COLO668 (cell line): Measurements from ENCODE around the gene CCNI2.

ENCODE experiments used
- DNase-seq: peaks from one replicate; lab custom pipeline; 2025; ENCODE audit not compliant: unreplicated experiment; lab: John Stamatoyannopoulos, UW

CCNI2 gene

DNA sequence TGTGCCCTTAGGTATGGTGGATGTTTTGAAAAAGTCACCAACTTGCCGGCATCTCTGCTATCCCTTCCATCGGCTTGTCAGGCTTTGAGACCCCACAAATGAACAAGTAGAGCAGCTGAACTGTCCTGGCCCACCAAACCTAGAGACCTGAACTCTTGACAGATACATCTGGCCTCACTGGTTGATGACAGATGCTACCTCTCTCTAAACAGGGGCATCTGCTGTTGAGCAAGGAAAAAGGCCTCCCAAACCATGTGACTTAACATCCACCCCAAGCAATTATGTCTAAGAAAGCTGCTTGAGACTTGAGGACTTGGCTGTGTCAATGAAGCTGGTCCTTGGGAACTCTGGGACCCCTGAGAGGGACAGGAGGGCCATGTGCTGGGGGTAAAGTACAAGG lies 2.3 kb downstream of the CCNI2 start:
- no peak for DNase-seq

DNA sequence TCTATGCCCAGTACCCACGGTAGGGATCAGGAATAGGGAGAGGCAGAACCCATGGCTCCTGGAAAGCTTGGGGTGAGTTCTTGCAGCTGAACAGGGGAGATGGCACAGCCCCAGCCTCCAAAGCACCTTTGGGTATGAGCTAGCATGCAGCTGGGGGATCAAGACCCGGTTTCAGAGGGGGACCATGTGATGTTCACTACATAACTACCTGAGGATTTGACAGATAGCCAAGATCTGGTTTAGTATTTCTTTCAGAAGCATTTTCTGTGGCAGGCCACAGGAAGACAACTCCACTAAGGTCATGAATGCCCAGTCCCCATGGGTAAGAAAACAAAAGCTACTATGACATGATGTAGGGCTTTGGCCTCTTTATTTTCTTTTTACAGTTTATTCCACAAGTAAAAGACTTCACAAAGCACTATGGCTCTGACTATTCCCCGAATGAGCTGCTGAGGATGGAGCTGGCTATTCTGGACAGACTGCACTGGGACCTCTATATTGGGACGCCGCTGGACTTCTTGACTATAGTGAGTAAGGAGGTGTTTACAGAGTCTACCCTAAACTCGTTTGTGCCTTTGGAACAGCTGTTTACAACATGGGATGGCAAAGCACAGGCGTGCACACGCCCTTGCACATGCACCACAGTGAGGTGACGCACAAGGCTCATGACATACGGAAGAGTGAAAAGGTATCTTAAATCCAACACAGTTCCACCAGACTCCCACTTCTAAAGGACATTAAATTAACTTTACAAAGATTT lies 3.4 kb downstream of the CCNI2 start:
- no peak for DNase-seq

DNA sequence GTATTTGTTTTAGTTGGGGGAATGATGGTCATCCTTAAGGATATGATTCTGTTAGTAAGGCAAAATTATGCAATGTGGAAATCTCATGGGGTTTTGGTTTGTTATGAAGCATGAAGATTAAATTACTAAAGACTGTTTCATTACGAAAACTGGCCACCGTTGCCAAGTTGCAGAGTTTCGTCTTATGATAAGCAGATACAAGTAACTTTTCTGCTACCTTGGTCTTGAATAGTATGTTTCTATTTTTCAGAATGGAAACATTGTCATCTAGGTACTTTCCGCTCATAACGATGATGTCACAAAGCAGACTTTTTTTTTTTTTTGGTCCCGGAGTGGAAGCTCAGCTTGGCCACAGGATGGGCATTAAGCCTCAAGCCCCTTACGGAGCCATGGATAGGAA lies 4.2 kb downstream of the CCNI2 start:
- no peak for DNase-seq

DNA sequence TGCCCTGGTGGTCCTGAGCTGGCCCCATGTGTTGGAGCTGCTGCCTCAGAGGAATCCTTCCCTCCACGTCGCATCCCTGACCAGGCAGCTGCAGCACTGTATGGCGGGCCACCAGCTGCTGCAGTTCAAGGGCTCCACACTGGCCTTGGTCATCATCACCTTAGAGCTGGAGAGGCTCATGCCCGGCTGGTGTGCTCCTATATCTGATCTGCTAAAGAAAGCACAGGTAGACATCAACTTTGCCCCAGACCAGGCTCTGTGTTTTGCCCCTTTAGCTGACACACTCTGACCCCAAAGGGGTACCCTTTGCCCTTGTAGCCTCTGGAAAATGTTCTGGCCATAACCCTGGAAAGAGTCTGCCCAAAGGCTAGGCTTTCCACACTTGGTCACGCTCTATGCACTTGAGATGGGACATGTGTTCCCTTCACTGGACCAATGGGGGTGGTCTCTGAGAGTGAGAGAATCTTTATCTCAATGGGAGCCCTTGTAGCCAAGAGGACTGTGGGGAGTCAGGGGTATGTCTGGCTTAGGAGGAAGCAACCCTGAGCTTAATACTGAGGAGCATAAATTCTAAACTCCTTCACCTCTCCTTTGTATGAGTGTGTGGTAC lies 4.8 kb downstream of the CCNI2 start:
- no peak for DNase-seq

DNA sequence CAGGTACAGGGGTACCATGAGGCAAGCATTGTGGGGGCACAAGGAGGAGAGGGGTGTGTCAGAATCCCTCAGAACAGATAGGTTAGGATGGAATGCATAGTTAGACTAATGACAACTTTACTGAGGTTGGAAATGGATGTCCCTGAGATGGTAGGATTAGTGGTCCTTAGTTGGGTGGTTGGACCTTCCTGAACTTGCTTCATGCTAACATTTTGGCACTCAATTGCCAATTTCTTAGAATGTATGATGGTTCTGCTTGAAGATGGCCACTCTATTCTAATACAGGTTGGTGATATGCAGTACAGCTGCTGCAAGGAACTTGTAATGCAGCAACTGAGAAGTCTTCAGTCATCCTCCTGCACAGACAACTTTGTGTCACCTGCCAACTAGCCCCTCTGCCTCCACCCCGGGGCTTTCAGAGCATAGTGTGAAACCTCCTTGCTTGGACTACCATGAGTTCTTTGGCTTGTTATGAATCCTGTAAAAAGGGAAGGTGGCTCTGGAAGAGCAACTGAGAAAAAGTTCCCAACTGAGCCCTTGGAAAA lies 5.4 kb downstream of the CCNI2 start:
- no peak for DNase-seq

DNA sequence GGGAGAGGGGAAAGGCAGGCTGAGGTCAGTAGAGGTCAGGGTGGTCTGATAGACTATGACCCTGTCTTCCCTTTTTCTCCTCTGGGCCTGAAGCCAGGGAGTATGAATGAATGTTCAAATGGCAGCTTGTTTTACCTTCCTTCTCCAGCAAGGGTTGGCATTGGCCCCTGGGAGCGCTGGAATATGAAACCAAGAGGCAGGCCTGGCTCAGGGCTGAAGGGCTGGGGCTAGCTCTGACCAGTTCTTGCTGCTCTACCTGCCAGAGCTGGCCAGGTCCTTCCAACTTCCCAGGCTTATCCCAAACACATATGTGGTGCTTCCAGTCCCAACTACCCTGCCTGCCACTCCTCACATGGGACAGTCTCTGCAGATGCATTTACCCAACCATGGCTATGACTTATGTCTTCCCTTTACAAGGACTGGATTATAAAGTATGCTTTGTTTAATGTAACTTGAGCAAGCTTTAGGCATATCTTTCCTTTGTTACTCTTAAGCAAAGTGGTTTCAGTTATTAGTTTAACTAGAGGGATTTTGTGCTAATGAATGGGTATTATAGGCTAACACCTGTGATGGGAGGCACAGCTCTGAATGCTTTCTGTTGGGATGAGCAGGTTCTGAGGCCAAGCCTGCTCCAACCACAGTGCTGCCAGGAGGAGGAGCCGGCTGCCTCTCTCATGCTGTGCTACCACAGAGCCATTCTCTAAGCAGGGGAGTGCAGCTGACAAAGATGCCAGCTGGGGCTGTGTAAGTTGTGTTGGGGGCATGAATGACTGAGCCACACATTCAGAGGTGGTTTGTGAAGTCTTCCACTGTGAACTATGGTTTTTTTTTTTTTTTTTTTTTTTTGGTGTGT lies 6.1 kb downstream of the CCNI2 start:
- DNase-seq: no peak

DNA sequence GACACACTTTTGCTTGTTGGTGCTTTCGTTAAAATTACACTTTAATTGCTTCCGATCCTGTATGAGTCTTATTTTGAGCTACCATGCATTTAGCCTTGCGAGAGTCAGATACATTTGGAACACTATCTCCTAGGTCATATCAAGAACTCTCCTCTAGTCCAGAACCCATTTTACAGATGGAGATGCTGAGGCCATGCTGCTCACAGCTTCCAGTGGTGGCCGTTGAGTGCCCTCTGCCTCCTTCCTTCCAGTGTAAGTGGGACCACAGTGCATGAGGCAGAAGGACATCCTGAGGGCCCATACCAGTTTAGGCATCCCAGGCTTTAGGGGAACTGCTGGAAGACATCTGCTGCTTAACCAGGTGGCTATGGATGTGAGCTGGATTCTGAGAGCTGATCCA lies 6.9 kb downstream of the CCNI2 start:
- DNase-seq: no peak

DNA sequence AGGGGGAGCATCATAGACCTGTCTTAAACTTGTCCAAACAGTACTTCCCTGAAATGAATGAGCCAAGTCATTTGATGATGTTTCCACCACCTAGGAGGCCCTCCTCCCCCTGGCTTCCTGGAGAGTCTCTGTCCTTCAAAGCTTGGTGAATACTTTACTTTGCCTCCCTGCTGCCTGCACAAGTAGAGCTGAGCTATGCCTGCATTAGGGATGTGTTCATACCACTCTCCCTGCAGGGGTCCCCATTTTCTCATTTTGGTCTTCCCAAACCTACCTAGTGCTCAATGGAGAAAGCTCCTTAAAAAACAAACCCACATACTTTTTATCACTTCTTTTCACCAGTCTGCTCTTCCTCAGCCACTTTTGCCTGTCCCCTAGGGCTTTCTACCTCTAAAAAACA lies 7.7 kb downstream of the CCNI2 start:
- no peak for DNase-seq

DNA sequence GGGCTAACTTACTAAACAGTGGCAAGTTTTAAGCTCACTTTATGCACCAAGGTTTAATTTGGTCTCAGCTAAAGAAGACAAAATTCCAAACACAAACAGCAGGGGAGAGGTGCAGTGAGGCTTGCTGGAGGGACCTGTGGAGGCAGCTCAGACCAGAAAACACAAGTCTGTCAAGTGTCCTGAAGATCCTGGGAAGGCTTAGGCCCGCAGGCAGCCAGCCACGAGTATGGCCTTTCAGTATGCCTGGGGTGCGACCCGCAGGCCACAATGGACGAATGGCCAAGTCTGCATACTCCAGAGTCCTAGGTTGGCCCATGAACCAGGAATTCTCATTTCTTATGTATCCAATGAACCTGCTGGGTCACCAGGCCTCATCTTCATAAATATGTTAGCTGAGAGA lies 9.3 kb downstream of the CCNI2 start:
- no peak for DNase-seq

DNA sequence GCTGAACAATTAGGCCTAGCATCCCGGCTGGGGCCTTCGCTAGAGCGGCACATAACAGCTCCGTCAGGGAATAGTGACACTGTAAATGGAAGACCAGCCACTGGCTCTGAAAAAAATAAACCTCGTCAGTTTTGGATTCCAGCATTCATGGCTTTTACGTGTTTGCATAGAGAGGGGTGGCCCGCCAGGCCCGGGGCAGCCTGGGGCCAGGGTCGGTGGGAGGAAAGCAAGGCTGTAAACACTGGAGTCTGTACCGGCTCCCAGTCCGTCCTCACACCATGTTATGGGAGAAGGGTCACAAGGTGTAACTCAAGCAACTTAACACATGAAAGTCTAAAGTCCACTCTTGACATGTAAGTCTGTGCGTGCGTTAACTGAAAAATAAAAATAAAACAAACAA lies 11.2 kb downstream of the CCNI2 start:
- no peak for DNase-seq

DNA sequence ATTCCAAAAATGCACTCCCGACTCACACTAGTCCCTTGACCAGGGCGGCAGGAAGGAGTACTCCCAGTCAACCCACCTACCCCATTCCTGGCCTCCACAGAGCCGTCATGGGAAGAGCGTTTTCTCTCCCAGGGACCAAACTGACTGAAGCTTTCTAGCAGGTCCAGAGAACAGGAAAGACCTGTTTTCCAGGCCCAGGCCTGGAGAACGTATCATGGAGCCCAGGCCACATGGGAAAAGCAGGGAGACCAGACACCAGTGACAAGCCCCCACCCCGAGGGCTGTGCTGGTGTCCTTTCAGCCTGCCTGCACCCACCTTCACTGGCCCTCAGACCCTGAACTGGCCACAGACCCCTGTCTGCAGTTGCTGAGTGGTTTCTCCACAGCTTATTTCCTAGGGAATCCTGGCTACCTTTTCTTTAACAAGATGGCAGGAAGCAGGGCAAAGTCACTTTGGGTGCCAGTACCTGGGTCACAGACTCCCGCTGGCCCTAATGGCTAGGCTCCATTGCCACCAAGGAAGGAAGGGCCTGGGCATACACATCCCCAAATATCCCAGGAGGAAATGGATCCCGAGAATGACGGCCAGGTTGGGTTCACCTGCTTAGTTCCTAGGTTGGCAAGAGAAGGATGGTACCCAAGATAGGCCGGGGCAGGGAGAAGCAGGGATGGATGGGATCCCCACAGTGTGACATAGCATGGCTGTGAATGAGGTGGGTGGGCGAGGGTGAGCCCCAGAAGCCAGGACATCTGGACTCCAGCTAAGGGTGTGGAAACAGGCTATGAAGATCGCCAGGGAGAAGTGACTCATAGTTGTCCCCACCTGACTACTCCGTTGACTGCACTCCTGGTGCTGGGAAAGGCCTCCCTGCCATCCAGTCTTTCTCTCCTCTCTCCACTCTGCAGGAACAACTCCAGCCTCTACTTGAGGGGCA lies 12.2 kb downstream of the CCNI2 start:
- no peak for DNase-seq

DNA sequence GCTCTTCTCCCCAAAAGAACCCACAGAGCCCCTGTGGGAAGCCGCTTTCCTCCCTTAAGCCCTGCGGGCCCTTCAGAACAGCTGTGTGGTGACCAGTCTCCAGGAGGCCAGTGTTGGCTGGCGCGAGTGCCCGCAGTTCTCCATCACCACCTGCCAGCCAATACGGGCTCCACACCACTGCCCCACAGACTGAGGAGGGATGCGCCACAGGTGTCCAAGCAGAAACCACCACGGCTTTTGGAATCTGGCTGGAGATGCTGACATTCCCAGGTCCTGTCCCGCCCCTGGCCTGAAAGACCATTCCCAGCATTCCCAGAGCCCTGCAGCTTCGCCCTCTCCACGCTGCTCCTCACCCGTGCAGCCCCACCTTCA lies 12.8 kb downstream of the CCNI2 start:
- no peak for DNase-seq

DNA sequence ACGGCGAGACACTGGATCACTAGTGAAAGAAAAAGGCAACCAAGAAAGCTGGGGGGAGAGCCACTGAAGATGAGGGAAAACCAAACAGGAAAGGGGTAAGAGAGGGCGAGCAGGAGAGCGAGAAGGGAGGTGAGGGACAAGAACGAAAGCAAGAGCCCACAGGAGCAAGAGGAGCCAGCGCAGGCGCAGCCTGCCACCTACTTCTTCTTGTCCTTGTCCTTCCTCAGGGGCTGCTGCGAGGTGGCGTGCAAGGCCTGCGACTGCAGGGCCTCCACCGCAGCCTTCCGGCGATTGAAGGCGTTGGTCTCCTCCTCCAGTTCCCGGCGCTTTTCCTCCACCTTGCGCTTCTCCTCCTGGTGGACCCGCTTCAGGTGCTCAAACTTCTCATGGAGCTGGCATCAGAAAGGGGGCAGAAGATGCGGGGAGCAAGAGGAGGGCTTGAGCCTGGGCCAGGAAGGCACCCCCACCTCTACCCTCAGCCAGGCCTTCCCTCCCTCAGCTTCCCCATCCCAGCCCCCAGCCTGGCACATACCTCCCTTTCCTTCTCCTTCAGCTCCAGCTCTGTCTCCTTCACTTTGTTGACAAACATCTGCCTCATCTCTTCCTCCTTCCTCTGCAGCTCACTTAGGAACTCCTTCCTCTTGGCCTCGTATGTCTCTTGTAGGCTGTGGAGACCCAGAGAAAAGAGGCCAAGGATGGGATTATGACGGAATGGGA lies 13.5 kb downstream of the CCNI2 start:
- no peak for DNase-seq

DNA sequence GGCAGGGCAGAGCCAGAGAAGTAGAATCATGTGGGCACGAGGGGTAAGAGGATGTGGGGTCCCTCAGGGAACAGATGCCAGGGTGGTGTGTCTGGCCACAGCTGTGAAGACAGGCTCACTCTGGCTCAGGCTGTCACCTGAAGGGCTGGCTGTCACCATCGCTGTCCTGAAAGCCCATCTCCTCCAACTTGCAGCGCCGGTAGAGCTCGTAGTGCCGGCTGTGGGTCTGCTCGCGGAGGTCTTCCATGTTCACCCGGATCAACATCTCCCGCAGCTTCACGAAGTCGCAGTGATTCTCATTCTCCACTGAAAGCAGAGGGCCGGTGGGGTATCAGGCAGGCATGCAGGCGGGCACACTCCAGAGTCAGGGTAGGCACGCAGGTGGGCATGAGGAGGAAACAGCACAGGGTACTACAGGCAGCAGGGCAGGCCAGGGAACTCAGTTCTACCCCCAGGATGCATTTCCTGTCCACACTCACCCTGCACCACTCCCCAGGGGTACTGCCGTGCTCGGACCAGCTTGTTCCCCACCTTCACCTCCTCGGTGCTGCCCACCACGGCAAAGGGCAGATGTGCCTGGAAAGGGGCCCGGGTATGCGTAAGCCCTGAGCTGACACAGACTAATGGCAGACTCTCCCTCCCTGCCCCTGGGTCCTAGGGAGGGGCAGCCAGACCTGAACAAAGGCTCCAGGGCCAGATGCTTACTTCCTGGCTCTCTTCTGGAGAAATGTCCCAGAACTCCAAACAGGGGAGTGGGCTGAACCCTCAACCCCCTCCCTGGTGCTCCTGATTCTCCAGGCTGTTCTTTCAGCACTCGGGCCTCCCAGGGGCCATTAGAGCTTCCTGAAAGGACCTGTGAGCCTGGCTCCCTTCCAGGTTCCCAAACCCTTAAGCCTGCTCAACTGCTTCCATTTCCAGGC lies 14.4 kb downstream of the CCNI2 start:
- no peak for DNase-seq

DNA sequence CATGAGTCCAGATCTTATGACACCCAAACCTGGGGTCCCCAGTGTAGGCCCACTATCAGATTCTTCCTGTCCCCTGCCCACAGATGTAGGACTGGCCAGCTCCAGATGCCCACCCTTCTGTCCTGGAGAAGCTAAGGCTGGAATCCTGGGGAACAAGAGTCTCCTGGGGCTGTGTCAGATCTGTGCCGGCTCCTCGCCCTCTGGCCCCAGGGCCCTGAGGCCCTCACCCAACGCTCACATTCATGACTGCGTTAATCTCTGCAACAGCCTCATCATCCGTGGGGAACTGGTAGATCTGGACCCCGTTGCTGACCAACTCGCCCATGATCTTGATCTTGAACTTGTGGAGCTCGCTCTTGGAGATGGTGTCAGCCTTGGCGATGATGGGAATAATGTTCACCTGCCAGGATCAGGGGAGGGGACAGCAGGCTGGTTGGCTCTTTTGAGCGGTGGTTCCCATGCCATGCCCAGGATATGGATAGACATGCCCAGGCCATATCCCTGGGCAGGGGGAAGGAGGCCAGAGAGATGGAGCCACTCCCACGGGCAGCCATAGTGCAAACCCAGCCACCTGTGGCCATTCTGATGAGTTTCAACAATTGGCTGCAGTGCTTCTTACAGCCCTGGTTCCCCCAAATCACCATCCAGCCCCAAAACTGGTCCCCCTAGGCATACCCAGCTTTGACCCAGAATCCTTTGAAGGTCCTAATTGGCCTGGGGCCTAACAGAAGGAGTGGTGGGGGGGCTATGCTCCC lies 15.2 kb downstream of the CCNI2 start:
- DNase-seq: no peak

DNA sequence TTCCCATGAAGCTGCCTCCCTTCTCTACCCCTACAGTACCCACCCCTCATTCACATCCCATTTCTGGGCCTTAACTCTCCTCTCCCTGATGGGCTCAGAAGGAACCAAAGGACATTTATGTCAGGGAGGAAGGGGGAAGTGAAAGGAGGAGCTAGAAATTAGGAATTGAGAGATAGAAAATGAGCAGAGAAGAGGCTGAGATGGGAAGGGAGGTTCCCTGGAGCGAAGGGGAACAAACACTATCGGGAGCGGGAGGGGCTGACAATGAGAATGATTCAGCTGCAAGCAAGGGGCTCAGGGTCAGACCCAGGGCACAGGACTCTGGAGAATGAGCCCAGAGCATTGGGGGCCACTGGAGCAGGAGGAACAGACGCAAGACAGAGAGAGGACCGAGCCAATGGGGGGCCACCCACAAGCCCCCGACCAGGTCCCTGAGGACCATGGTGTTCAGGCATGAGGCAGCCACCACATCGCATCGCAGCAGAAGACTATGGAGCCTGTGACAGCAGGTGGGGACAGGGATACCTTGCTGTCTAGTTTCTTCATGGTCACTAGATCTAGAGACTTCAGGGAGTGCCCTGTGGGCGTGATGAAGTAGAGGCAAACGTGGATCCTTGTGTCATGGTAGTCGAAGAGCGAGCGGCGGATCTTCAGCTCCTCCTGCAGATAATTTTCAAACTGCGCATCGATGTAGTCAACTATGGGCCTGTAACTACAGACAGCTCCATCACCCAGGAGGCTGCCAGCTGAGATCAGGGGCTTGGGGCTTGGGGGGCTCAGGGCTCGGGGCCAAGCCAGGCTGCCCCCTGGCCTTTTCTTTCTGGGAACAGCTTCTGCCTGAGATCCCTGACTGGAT lies 16.2 kb downstream of the CCNI2 start:
- no peak for DNase-seq

DNA sequence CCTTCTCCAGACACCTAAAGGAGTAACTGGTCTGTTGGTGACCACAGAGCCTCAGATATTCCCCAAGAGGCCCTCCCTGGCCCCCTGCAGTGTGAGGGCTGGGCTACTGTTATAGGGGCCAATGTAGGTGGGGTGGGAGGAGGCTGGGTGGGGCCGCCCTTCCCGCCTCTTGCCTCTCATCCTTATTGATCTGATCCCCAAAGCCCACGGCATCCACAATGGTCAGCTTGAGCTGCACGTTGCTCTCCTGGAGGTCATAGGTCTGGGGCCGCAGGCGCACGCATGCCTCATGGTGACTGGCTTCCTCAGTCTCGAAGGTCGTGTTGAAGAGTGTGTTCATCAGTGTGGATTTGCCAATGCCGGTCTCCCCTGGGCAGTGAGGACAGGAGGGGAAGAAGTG lies 16.8 kb downstream of the CCNI2 start:
- no peak for DNase-seq
